HEK293 (cell line): Measurements from ENCODE around the gene TAF6L.

Source experiments
- BCL11A ChIP-seq: fragments of 450-650 bp; formaldehyde crosslinking; IDR thresholded peaks from 2 replicates; pipeline ENCODE4 v1.5.1; 2016; ENCODE audit warnings: low read depth, missing biosample characterization, missing genetic modification characterization
- GFI1B ChIP-seq: fragments of 450-650 bp; formaldehyde crosslinking; IDR thresholded peaks from 2 replicates; pipeline ENCODE4 v1.5.1; 2016; ENCODE audit warnings: missing biosample characterization, missing genetic modification characterization
- IKZF3 ChIP-seq: fragments of 450-650 bp; IDR thresholded peaks from 2 replicates; pipeline ENCODE4 v1.5.0; 2018; ENCODE audit warnings: missing biosample characterization, mild to moderate bottlenecking, missing genetic modification characterization, moderate library complexity
- KLF9 ChIP-seq: fragments of 450-650 bp; formaldehyde crosslinking; IDR thresholded peaks from 2 replicates; pipeline ENCODE4 v1.5.1; 2016; ENCODE audit warnings: missing biosample characterization, missing genetic modification characterization, low read depth
- MEIS1 ChIP-seq: sonication (generic); formaldehyde crosslinking; IDR thresholded peaks from 2 replicates; pipeline ENCODE4 v1.8.1; 2022; ENCODE audit warnings: missing genetic modification reagents, mild to moderate bottlenecking, borderline replicate concordance
- OSR2 ChIP-seq: fragments of 450-650 bp; formaldehyde crosslinking; IDR thresholded peaks from 2 replicates; pipeline ENCODE4 v1.5.1; 2016; ENCODE audit warnings: missing biosample characterization, missing genetic modification characterization
- PRDM1 ChIP-seq: fragments of 450-650 bp; formaldehyde crosslinking; IDR thresholded peaks from 2 replicates; pipeline ENCODE4; 2016; ENCODE audit warnings: missing biosample characterization, missing genetic modification characterization
- REPIN1 ChIP-seq: fragments of 450-650 bp; formaldehyde crosslinking; IDR thresholded peaks from 2 replicates; pipeline ENCODE4 v1.5.1; 2017; ENCODE audit warnings: missing biosample characterization, missing genetic modification characterization, low read depth
- SP7 ChIP-seq: fragments of 450-650 bp; formaldehyde crosslinking; IDR thresholded peaks from 2 replicates; pipeline ENCODE4 v1.5.1; 2016; ENCODE audit warnings: missing biosample characterization, missing genetic modification characterization
- TRIM28 ChIP-seq: IDR thresholded peaks from 2 replicates; pipeline ENCODE4 v1.6.1; 2011; ENCODE audit warnings: low read length, control low read depth, borderline replicate concordance
- ZBTB48 ChIP-seq: fragments of 450-650 bp; formaldehyde crosslinking; IDR thresholded peaks from 2 replicates; pipeline ENCODE4 v1.5.1; 2016; ENCODE audit warnings: missing biosample characterization, missing genetic modification characterization
- ZBTB7A ChIP-seq: fragments of 450-650 bp; formaldehyde crosslinking; IDR thresholded peaks from 2 replicates; pipeline ENCODE4 v1.5.1; 2016; ENCODE audit warnings: low read depth, missing biosample characterization, missing genetic modification characterization
- ZFHX2 ChIP-seq: fragments of 450-650 bp; formaldehyde crosslinking; conservative IDR thresholded peaks from 2 replicates; pipeline ENCODE4 v1.5.1; 2016; ENCODE audit warnings: missing biosample characterization, missing genetic modification characterization
- ZFP37 ChIP-seq: fragments of 450-650 bp; formaldehyde crosslinking; IDR thresholded peaks from 2 replicates; pipeline ENCODE4 v1.5.1; 2016; ENCODE audit warnings: missing biosample characterization, missing genetic modification characterization
- ZFP69B ChIP-seq: fragments of 450-650 bp; formaldehyde crosslinking; IDR thresholded peaks from 2 replicates; pipeline ENCODE4 v1.5.1; 2016; ENCODE audit warnings: missing biosample characterization, missing genetic modification characterization
- ZNF202 ChIP-seq: fragments of 450-650 bp; formaldehyde crosslinking; IDR thresholded peaks from 2 replicates; pipeline ENCODE4 v1.5.1; 2016; ENCODE audit warnings: missing biosample characterization, missing genetic modification characterization, borderline replicate concordance
- ZNF23 ChIP-seq: fragments of 450-650 bp; formaldehyde crosslinking; IDR thresholded peaks from 2 replicates; pipeline ENCODE4 v1.5.1; 2016; ENCODE audit warnings: missing biosample characterization, missing genetic modification characterization, borderline replicate concordance
- ZNF266 ChIP-seq: fragments of 450-650 bp; formaldehyde crosslinking; IDR thresholded peaks from 2 replicates; pipeline ENCODE4 v1.5.1; 2016; ENCODE audit warnings: missing biosample characterization, missing genetic modification characterization, low read depth
- ZNF404 ChIP-seq: fragments of 450-650 bp; formaldehyde crosslinking; IDR thresholded peaks from 2 replicates; pipeline ENCODE4 v1.5.1; 2017; ENCODE audit warnings: missing biosample characterization, missing genetic modification characterization
- ZNF514 ChIP-seq: fragments of 450-650 bp; formaldehyde crosslinking; IDR thresholded peaks from 2 replicates; pipeline ENCODE4 v1.5.1; 2016; ENCODE audit warnings: missing biosample characterization, missing genetic modification characterization
- ZNF561 ChIP-seq: fragments of 450-650 bp; IDR thresholded peaks from 2 replicates; pipeline ENCODE4 v1.5.1; 2018; ENCODE audit warnings: missing biosample characterization, missing genetic modification characterization, borderline replicate concordance
- ZNF585B ChIP-seq: fragments of 450-650 bp; formaldehyde crosslinking; IDR thresholded peaks from 2 replicates; pipeline ENCODE4 v1.5.1; 2016; ENCODE audit warnings: missing biosample characterization, missing genetic modification characterization
- ZNF701 ChIP-seq: fragments of 450-650 bp; formaldehyde crosslinking; IDR thresholded peaks from 2 replicates; pipeline ENCODE4 v1.5.1; 2016; ENCODE audit warnings: missing biosample characterization, missing genetic modification characterization
- ZNF76 ChIP-seq: fragments of 450-650 bp; formaldehyde crosslinking; IDR thresholded peaks from 2 replicates; pipeline ENCODE4; 2016; ENCODE audit warnings: low read depth, missing biosample characterization, missing genetic modification characterization, borderline replicate concordance
- ZNF843 ChIP-seq: fragments of 450-650 bp; formaldehyde crosslinking; IDR thresholded peaks from 2 replicates; pipeline ENCODE4 v1.5.1; 2016; ENCODE audit warnings: missing biosample characterization, missing genetic modification characterization
- ZXDB ChIP-seq: fragments of 450-650 bp; formaldehyde crosslinking; IDR thresholded peaks from 2 replicates; pipeline ENCODE4 v1.5.1; 2016; ENCODE audit warnings: missing biosample characterization, missing genetic modification characterization
- TF ChIP-seq, protein P1 (sequence below): fragments of 450-650 bp; formaldehyde crosslinking; IDR thresholded peaks from 2 replicates; pipeline ENCODE4 v1.5.1; 2016; ENCODE audit warnings: missing biosample characterization, missing genetic modification characterization
- TF ChIP-seq, protein P2 (sequence below): fragments of 450-650 bp; formaldehyde crosslinking; IDR thresholded peaks from 2 replicates; pipeline ENCODE4 v1.5.1; 2016; ENCODE audit warnings: missing biosample characterization, missing genetic modification characterization
- TF ChIP-seq, protein P3 (sequence below): fragments of 450-650 bp; formaldehyde crosslinking; IDR thresholded peaks from 2 replicates; pipeline ENCODE4 v1.5.1; 2016; ENCODE audit warnings: missing biosample characterization, missing genetic modification characterization
- TF ChIP-seq, protein P4 (sequence below): fragments of 450-650 bp; formaldehyde crosslinking; IDR thresholded peaks from 2 replicates; pipeline ENCODE4 v1.5.1; 2016; ENCODE audit warnings: missing biosample characterization, missing genetic modification characterization
- TF ChIP-seq, protein P5 (sequence below): fragments of 450-650 bp; formaldehyde crosslinking; optimal IDR thresholded peaks from 2 replicates; pipeline ENCODE3; 2016; ENCODE audit warnings: missing biosample characterization, mild to moderate bottlenecking, missing genetic modification characterization
- TF ChIP-seq, protein P6 (sequence below): fragments of 450-650 bp; formaldehyde crosslinking; IDR thresholded peaks from 2 replicates; pipeline ENCODE4 v1.5.1; 2016; ENCODE audit warnings: missing biosample characterization, missing genetic modification characterization

TAF6L gene

DNA sequence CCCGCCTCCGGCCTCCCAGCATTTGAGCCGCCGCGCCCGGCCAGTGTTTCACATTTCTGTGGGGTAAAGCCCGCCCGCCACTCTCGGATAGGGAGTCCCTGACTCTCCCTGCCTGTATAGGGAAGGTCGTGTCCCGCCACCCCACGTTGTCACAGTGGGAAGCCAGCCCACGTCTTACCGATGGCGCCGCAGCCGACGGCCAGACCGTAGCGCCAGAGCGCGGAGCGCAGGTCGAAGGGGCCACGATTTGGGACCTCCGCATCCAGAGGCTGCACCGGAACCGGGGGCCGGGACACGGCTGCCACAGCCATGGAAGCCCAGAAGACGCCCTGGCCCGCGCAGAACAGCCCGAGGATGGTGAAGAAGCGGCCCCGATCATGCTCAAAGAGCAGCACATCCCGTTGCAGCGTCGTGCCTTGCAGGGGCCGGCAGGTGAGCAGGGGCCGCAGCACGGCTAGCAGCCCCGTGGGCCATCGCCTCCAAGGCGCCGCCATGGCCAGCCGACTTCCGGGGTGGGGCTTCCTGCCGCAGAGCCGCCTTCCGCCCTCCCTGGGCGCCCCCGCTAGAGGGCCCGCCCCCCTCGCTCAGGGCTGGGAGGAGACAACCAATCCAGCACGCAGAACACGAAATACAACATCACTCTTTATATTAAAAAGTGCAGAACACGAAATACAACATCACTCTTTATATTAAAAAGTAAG, 20.5 kb downstream of the TAF6L start, which contains the start of gene TMEM223 (continued):
- TF ChIP-seq IKZF3 (tag by site-specific recombination) = no peak
- TF ChIP-seq, protein P1, sequence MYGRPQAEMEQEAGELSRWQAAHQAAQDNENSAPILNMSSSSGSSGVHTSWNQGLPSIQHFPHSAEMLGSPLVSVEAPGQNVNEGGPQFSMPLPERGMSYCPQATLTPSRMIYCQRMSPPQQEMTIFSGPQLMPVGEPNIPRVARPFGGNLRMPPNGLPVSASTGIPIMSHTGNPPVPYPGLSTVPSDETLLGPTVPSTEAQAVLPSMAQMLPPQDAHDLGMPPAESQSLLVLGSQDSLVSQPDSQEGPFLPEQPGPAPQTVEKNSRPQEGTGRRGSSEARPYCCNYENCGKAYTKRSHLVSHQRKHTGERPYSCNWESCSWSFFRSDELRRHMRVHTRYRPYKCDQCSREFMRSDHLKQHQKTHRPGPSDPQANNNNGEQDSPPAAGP (tag by site-specific recombination) = peak; percentile 66; the same call in 1 of the 2 replicates
- peak; percentile 99 for TF ChIP-seq ZXDB (tag by site-specific recombination)
- TF ChIP-seq, protein P2, sequence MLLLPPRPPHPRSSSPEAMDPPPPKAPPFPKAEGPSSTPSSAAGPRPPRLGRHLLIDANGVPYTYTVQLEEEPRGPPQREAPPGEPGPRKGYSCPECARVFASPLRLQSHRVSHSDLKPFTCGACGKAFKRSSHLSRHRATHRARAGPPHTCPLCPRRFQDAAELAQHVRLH = no peak
- no peak for TF ChIP-seq ZNF701
- TF ChIP-seq ZFP37 = peak; percentile 88
- TF ChIP-seq, protein P3, sequence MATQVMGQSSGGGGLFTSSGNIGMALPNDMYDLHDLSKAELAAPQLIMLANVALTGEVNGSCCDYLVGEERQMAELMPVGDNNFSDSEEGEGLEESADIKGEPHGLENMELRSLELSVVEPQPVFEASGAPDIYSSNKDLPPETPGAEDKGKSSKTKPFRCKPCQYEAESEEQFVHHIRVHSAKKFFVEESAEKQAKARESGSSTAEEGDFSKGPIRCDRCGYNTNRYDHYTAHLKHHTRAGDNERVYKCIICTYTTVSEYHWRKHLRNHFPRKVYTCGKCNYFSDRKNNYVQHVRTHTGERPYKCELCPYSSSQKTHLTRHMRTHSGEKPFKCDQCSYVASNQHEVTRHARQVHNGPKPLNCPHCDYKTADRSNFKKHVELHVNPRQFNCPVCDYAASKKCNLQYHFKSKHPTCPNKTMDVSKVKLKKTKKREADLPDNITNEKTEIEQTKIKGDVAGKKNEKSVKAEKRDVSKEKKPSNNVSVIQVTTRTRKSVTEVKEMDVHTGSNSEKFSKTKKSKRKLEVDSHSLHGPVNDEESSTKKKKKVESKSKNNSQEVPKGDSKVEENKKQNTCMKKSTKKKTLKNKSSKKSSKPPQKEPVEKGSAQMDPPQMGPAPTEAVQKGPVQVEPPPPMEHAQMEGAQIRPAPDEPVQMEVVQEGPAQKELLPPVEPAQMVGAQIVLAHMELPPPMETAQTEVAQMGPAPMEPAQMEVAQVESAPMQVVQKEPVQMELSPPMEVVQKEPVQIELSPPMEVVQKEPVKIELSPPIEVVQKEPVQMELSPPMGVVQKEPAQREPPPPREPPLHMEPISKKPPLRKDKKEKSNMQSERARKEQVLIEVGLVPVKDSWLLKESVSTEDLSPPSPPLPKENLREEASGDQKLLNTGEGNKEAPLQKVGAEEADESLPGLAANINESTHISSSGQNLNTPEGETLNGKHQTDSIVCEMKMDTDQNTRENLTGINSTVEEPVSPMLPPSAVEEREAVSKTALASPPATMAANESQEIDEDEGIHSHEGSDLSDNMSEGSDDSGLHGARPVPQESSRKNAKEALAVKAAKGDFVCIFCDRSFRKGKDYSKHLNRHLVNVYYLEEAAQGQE (tag by site-specific recombination) = no peak
- TF ChIP-seq ZFHX2 (tag by site-specific recombination) = peak; percentile 45
- no peak for TF ChIP-seq OSR2 (tag by site-specific recombination)
- no peak for TF ChIP-seq GFI1B
- no peak for TF ChIP-seq ZNF514
- peak; percentile 49; the same call in 1 of the 2 replicates for TF ChIP-seq ZBTB48 (tag by site-specific recombination)
- no peak for TF ChIP-seq ZNF266
- no peak for TF ChIP-seq ZNF404 (tag by site-specific recombination)
- no peak for TF ChIP-seq PRDM1
- no peak for TF ChIP-seq ZNF585B (tag by site-specific recombination)
- no peak for TF ChIP-seq TRIM28
- TF ChIP-seq, protein P4, sequence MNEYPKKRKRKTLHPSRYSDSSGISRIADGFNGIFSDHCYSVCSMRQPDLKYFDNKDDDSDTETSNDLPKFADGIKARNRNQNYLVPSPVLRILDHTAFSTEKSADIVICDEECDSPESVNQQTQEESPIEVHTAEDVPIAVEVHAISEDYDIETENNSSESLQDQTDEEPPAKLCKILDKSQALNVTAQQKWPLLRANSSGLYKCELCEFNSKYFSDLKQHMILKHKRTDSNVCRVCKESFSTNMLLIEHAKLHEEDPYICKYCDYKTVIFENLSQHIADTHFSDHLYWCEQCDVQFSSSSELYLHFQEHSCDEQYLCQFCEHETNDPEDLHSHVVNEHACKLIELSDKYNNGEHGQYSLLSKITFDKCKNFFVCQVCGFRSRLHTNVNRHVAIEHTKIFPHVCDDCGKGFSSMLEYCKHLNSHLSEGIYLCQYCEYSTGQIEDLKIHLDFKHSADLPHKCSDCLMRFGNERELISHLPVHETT (tag by site-specific recombination) = no peak
- TF ChIP-seq ZNF76 (tag by site-specific recombination) = peak; percentile 32; the same call in 1 of the 2 replicates
- peak; percentile 48; the same call in 1 of the 2 replicates for TF ChIP-seq SP7
- TF ChIP-seq MEIS1 (CRISPR knock-in tag) = no peak
- TF ChIP-seq ZBTB7A (tag by site-specific recombination) = no peak
- TF ChIP-seq ZNF561 (tag by site-specific recombination) = no peak
- TF ChIP-seq ZNF843 (tag by site-specific recombination) = peak; percentile 66
- no peak for TF ChIP-seq ZNF202 (tag by site-specific recombination)
- TF ChIP-seq BCL11A = no peak
- no peak for TF ChIP-seq REPIN1 (tag by site-specific recombination)
- TF ChIP-seq ZFP69B (tag by site-specific recombination) = no peak
- TF ChIP-seq, protein P5, sequence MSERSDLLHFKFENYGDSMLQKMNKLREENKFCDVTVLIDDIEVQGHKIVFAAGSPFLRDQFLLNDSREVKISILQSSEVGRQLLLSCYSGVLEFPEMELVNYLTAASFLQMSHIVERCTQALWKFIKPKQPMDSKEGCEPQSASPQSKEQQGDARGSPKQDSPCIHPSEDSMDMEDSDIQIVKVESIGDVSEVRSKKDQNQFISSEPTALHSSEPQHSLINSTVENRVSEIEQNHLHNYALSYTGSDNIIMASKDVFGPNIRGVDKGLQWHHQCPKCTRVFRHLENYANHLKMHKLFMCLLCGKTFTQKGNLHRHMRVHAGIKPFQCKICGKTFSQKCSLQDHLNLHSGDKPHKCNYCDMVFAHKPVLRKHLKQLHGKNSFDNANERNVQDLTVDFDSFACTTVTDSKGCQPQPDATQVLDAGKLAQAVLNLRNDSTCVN (tag by site-specific recombination) = peak; percentile 53
- TF ChIP-seq ZNF23 (tag by site-specific recombination) = no peak
- TF ChIP-seq, protein P6, sequence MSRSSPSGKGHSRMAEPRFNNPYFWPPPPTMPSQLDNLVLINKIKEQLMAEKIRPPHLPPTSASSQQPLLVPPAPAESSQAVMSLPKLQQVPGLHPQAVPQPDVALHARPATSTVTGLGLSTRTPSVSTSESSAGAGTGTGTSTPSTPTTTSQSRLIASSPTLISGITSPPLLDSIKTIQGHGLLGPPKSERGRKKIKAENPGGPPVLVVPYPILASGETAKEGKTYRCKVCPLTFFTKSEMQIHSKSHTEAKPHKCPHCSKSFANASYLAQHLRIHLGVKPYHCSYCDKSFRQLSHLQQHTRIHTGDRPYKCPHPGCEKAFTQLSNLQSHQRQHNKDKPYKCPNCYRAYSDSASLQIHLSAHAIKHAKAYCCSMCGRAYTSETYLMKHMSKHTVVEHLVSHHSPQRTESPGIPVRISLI (tag by site-specific recombination) = no peak
- TF ChIP-seq KLF9 (tag by site-specific recombination) = peak; percentile 74
